ENCODE measurements around the gene UNC5A. TPM values are rescaled to one million over a fixed set of nuclear protein-coding genes. Genes with fewer than 3 reads are reported as not detected.

UNC5A gene
- total and polyA plus RNA-seq, 2 of the 8 experiments (the other 6 are each of a cell fraction or from before 2014, with no cell fraction given), result 4.0 to 7.6 TPM

DNA sequence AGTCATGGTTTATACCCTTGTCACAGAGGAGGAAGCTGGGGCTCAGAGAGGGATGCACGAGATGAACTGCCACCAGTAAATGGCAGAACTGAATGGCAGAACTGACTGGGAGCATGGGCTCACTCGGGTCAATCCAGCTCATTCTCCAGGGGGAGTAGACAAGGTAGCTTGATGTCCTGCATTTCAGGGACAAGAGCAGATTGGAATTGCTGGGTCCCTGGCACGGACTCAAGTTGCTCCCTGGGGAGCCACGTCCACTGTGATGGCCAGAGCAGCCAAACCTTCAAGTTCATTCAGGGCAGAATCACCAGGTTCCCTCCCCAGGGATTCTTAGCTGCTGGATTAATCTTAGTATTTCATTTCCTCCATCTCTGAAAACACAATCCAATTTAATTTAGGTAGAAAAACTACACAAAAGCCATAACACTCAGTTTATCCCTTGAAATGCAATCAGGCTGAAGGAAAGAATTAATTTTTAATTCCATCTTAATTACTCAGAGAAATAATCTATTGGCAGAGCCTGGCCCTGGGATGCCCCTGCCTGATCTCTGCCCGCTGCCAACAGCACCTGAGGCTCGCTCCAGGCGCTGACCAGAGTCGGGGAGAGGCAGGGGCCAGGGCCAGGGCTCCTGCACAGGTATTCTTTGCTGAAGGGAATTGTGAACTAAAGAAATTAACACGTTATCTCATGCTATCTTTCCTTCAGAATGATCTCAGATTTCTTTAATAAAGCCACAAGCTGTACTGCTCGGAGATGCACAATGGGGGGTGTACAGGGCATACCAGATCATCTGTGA is 42.0 kb upstream of the UNC5A start:
- Histone ChIP-seq H4K5ac (ENCODE audit: insufficient read length, low read depth, low read length) (no peak overlapping the region), H2BK15ac (ENCODE audit: low read length) (no peak overlapping the region), H2BK20ac (ENCODE audit: low read length) (no peak overlapping the region), H2AFZ (ENCODE audit: low read length) (no peak overlapping the region), H2BK12ac (ENCODE audit: low read depth, low read length) (no peak overlapping the region), H3K56ac (replicated peaks; ENCODE audit: insufficient read length, low read depth, low read length) (no peak overlapping the region), H3K18ac (ENCODE audit: extremely low read depth, low read length) (no peak overlapping the region), H3K4me1 (replicated peaks in 1 of 4; ENCODE audit: control insufficient read depth in 3 of 4, insufficient read depth in 4 of 4, low read length in 3 of 4) (no peaks in the 10 kb centered on the region), H3K9ac (replicated peaks in 1 of 4; ENCODE audit: extremely low read depth in 1 of 4, low read depth in 3 of 4, low read length in 3 of 4) (no peak overlapping the region), H3K36me3 (ENCODE audit: control insufficient read depth in 2 of 4, insufficient read depth in 4 of 4, low read length in 3 of 4) (no peaks in the 10 kb centered on the region), H4K20me1 (replicated peaks in 1 of 2; ENCODE audit: control insufficient read depth in 1 of 2, insufficient read depth in 2 of 2, low read length in 2 of 2) (no peaks in the 10 kb centered on the region), H3K27me3 (replicated peaks in 1 of 4; ENCODE audit: control insufficient read depth in 3 of 4, extremely low read depth in 1 of 4, insufficient read depth in 3 of 4, low read length in 3 of 4) (no peaks in the 10 kb centered on the region), H3K14ac (ENCODE audit: insufficient read length) (no peak overlapping the region), H3K27ac (ENCODE audit: low read depth, low read length) (no peak overlapping the region), H2BK120ac (replicated peaks; ENCODE audit: low read depth, low read length) (no peak overlapping the region), H3K9me3 (ENCODE audit: insufficient read depth in 2 of 2, low read depth in 1 of 2, low read length in 1 of 2) (no peaks in the 10 kb centered on the region), H3K23me2 (ENCODE audit: low read depth, low read length) (no peaks in the 10 kb centered on the region), H4K91ac (replicated peaks; ENCODE audit: insufficient read length, low read length) (no peak overlapping the region), H2BK5ac (ENCODE audit: low read depth, low read length) (no peak overlapping the region), H3K79me1 (ENCODE audit: low read depth, low read length) (no peaks in the 10 kb centered on the region), H3K4me3 (ENCODE audit: extremely low read depth in 1 of 4, insufficient read depth in 2 of 4, low read depth in 3 of 4, low read length in 4 of 4) (no peak overlapping the region), H3K23ac (ENCODE audit: insufficient read length) (no peak overlapping the region), H4K8ac (ENCODE audit: extremely low read depth, insufficient read depth, low read length) (no peak overlapping the region), H2AK5ac (ENCODE audit: low read depth, low read length) (no peak overlapping the region), H3K4me2 (ENCODE audit: insufficient read depth in 1 of 2, low read depth in 2 of 2, low read length in 2 of 2) (no peak overlapping the region), H3K79me2 (ENCODE audit: control insufficient read depth in 1 of 2, insufficient read depth in 2 of 2, low read length in 2 of 2) (no peaks in the 10 kb centered on the region), H3K4ac (replicated peaks; ENCODE audit: insufficient read length, low read depth, low read length) (no peak overlapping the region)
- ChIA-PET CTCF (ENCODE audit: partially characterized antibody) (interaction anchor here (0.6 to 1.4 kb wide), 5 partner anchors 21 to 108 kb away, joined by 3 to 4 read pairs (median 3); no protein-coding TSS in a partner anchor), POLR2A (ENCODE audit: partially characterized antibody) (no interaction called here)
- FAIRE-seq (no peak), DNase-seq (ENCODE audit: low read depth in 1 of 2, low spot score in 2 of 2) (peak in 1 of 2 experiments; percentile 33)
- WGBS, 2 experiments (ENCODE audit: extremely low coverage in 1 of 2, insufficient coverage in 1 of 2, insufficient read length in 1 of 2, insufficient replicate concordance in 2 of 2, low coverage in 1 of 2, low lambda C conversion rate in 2 of 2, missing lambda C conversion rate in 1 of 2), result 84% methylated on average over 10 of the region's 10 CpGs; no CpG with 5 or more reads in 1 of the 2 experiments
- TF ChIP-seq HDAC6 (IDR thresholded peaks at IDR 0.05; ENCODE audit: low read depth, low read length), result no peak

Data from H1 (cell line).